Esophagus muscularis mucosa (tissue), 4 donors: Measurements from ENCODE around the gene GDA.

ENCODE experiments used
- EP300 ChIP-seq: sonication (generic); formaldehyde crosslinking; IDR thresholded peaks from one replicate; pipeline ENCODE4 v1.6.1; 2017; ENCODE audit warnings: antibody characterized with exemption
- POLR2A ChIP-seq: fragments of 450-650 bp; IDR thresholded peaks from one replicate; pipeline ENCODE4 v1.6.1; 2017; ENCODE audit warnings: antibody characterized with exemption, moderate library complexity, mild to moderate bottlenecking, low read depth
- TF ChIP-seq, protein P1 (sequence below), 3 experiments: fragments of 200-600 bp in 2 of 3; fragments of 450-650 bp in 1 of 3; sonication (generic) in 2 of 3; IDR thresholded peaks; one replicate each; pipeline ENCODE4 v1.5.1; 2017 to 2019; ENCODE audit warnings: antibody characterized with exemption in 3 of 3, mild to moderate bottlenecking in 2 of 3, moderate library complexity in 1 of 3

DNA sequence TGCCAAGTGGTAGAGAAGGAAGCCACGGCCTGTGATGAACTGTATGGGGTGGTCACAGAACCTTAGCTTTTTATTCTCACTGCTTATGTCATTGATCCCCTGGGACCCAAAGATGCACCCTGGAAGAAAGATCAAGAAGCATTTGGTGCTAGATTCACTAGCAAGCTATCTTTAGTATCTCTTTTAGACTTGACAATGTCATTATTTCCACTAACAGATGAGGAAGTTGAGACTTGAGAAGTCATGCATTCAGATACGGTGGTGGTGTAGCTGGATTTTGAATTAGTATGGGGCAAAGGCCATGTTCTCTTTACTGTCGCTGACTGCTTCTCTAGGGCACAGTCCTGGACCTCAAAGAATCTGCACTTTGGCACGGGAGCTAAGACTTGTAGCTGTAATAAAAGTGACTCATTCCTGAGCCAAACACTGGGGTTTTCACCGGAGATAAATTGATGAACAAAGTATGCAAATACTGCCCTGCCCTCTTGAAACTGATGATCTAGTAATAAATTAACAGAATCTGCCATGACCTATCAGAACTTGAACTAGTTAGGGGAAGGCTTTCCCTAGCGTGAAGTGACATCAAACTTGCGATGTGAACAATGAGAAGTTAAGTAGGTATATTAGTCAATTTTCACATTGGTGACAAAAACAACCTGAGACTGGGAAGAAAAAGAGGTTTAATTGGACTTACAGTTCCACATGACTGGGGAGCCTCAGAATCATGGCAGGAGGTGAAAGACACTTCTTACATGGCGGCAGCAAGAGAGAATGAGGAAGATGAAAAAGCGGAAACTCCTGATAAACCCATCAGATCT lies 5.4 kb downstream of the GDA start:
- TF ChIP-seq, protein P1, sequence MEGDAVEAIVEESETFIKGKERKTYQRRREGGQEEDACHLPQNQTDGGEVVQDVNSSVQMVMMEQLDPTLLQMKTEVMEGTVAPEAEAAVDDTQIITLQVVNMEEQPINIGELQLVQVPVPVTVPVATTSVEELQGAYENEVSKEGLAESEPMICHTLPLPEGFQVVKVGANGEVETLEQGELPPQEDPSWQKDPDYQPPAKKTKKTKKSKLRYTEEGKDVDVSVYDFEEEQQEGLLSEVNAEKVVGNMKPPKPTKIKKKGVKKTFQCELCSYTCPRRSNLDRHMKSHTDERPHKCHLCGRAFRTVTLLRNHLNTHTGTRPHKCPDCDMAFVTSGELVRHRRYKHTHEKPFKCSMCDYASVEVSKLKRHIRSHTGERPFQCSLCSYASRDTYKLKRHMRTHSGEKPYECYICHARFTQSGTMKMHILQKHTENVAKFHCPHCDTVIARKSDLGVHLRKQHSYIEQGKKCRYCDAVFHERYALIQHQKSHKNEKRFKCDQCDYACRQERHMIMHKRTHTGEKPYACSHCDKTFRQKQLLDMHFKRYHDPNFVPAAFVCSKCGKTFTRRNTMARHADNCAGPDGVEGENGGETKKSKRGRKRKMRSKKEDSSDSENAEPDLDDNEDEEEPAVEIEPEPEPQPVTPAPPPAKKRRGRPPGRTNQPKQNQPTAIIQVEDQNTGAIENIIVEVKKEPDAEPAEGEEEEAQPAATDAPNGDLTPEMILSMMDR (IDR thresholded peaks at IDR 0.05): no peak
- TF ChIP-seq POLR2A (no peak), EP300 (no peak)
